Right lobe of liver (tissue), 4 donors: Measurements from ENCODE around the gene COMMD6.

Source experiments
- POLR2A ChIP-seq: fragments of 450-650 bp; IDR thresholded peaks from one replicate; pipeline ENCODE4 v1.6.1; 2017; ENCODE audit warnings: antibody characterized with exemption, mild to moderate bottlenecking
- TF ChIP-seq, protein P1 (sequence below), 4 donors: fragments of 200-600 bp in 3 of 4; fragments of 450-650 bp in 1 of 4; IDR thresholded peaks; one replicate each; pipeline versions ENCODE4 v1.5.1 to v1.8.0; 2016 to 2022; ENCODE audit warnings: antibody characterized with exemption in 4 of 4, mild to moderate bottlenecking in 2 of 4
- donor health status: DM: no; HTN: no; CAD: no.
- donor health status: DM: no; HTN: no; CAD: no.
- donor health status: DM: no; HTN: yes; CAD: no.

DNA sequence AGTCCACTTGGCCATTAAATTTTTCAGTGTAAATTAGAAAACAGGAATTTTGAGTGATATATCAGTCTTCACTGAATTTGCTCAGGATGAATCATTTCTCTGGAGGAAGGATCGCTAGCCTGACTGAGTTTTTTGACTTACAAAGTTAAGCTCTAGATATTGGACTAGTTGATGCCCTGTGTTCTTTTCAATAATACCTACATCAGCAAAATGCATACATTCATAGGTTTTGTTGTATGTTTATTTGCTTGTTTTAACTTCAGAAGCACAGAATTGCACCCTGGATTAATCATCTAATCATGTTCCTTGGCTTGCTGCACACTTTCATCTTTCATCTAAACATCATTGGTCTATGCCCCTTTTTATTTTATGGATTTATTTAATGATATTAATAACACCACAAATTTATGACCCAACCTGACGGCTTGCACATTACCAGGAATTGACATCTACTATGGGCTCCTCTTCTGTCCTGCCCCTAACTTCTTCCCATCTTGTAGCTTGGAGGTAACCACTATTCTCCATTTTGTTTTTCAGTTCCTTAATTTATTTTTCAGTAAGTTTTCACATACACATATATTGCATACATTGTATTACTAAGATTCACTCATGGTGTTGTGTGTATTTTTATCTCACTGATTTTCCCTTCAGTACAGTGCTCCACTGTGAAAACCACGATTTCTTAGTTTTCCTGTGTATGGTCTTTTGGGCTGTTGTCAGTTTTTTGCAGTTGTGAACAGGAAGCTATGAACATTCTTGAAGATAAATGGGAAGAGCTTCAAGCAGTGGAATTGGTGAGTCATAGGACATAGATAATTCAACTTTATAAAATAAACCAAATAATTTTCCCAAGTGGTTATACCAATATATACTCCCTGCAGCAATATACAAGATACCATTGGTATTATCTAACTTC is 23.3 kb downstream of the COMMD6 start:
- TF ChIP-seq, protein P1, sequence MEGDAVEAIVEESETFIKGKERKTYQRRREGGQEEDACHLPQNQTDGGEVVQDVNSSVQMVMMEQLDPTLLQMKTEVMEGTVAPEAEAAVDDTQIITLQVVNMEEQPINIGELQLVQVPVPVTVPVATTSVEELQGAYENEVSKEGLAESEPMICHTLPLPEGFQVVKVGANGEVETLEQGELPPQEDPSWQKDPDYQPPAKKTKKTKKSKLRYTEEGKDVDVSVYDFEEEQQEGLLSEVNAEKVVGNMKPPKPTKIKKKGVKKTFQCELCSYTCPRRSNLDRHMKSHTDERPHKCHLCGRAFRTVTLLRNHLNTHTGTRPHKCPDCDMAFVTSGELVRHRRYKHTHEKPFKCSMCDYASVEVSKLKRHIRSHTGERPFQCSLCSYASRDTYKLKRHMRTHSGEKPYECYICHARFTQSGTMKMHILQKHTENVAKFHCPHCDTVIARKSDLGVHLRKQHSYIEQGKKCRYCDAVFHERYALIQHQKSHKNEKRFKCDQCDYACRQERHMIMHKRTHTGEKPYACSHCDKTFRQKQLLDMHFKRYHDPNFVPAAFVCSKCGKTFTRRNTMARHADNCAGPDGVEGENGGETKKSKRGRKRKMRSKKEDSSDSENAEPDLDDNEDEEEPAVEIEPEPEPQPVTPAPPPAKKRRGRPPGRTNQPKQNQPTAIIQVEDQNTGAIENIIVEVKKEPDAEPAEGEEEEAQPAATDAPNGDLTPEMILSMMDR (IDR thresholded peaks at IDR 0.05) = no peak
- no peak for TF ChIP-seq POLR2A
